GM23338 (cell line): ENCODE measurements around the gene GAL3ST2.

Experiments
- CREB1 ChIP-seq: fragments of 250-450 bp; sonication (Bioruptor Pico); IDR thresholded peaks from 2 replicates; pipeline ENCODE4 v1.5.0; 2020; ENCODE audit warnings: low read depth, mild to moderate bottlenecking, moderate library complexity
- CTCF ChIP-seq, 2 experiments: fragments of 200-600 bp in 1 of 2; sonication (generic) in 1 of 2; conservative IDR thresholded peaks; 2 replicates each; pipeline versions ENCODE4 v1.5.1 to v1.6.1; 2016 to 2017; ENCODE audit warnings: antibody characterized with exemption in 2 of 2, low read depth in 2 of 2, mild to moderate bottlenecking in 2 of 2, moderate library complexity in 1 of 2
- ETS1 ChIP-seq: IDR thresholded peaks from 2 replicates; pipeline ENCODE4 v1.6.1; 2016; ENCODE audit warnings: antibody characterized with exemption
- EZH2 ChIP-seq: fragments of 200-600 bp; sonication (generic); IDR thresholded peaks from one replicate; pipeline ENCODE4 v1.8.0; 2017; ENCODE audit warnings: antibody characterized with exemption, mild to moderate bottlenecking, low read depth; ENCODE audit not compliant: unreplicated experiment
- EZH2phosphoT487 ChIP-seq: fragments of 200-600 bp; sonication (generic); IDR thresholded peaks from one replicate; pipeline ENCODE4 v1.8.1; 2018; ENCODE audit warnings: antibody characterized with exemption; ENCODE audit not compliant: unreplicated experiment
- JUNB ChIP-seq: IDR thresholded peaks from one replicate; pipeline ENCODE4 v1.6.1; 2016; ENCODE audit warnings: antibody characterized with exemption; ENCODE audit not compliant: unreplicated experiment
- NANOG ChIP-seq: IDR thresholded peaks from 2 replicates; pipeline ENCODE4 v1.6.1; 2016; ENCODE audit warnings: antibody characterized with exemption, borderline replicate concordance
- POLR2AphosphoS5 ChIP-seq: IDR thresholded peaks from 2 replicates; pipeline ENCODE4 v1.6.1; 2016; ENCODE audit warnings: antibody characterized with exemption, low read depth
- REST ChIP-seq: IDR thresholded peaks from one replicate; pipeline ENCODE4 v1.6.1; 2018; ENCODE audit warnings: antibody characterized with exemption; ENCODE audit not compliant: unreplicated experiment

- TF ChIP-seq CTCF (conservative IDR thresholded peaks at IDR 0.05; ENCODE audit: low read depth in 2 of 2) (no peak), EZH2 (no peak), JUNB (no peak), POLR2AphosphoS5 (no peak), NANOG (no peak), REST (no peak), ETS1 (no peak), CREB1 (CRISPR knock-in tag) (no peak), EZH2phosphoT487 (no peak)
Measured at GRCh38 chr2:241817126-241817820, 40.7 kb downstream of the GAL3ST2 start.
